AG04449 (cell line): ENCODE results near the gene IPO8.

Experiments
- CTCF ChIA-PET: fragments of 350-600 bp; formaldehyde crosslinking; extraction: SDS; loops from one replicate; lab custom pipeline; 2021; ENCODE audit warnings: antibody characterized with exemption; lab: Yijun Ruan, JAX
- POLR2A ChIA-PET: fragments of 400-600, 350-600 bp; formaldehyde crosslinking; extraction: SDS; loops from one replicate; lab custom pipeline; 2020; ENCODE audit warnings: antibody characterized with exemption, inconsistent platforms; lab: Yijun Ruan, JAX
- DNase-seq: peaks from one replicate; pipeline ENCODE4 v3.0.0-alpha.2; 2010; ENCODE audit warnings: low read depth, low spot score
- H3K4me3 ChIP-seq: 2 replicates; pipeline ENCODE4 v1.5.1; 2011; ENCODE audit warnings: low read depth, mild to moderate bottlenecking, control low read depth, low read length
- TF ChIP-seq, protein P1 (sequence below): IDR thresholded peaks from one replicate; pipeline ENCODE4 v1.5.1; 2011; ENCODE audit warnings: mild to moderate bottlenecking, moderate library complexity, low read length, control low read depth, inconsistent platforms; ENCODE audit not compliant: insufficient read depth; ENCODE audit errors: missing control alignments

IPO8 gene

DNA sequence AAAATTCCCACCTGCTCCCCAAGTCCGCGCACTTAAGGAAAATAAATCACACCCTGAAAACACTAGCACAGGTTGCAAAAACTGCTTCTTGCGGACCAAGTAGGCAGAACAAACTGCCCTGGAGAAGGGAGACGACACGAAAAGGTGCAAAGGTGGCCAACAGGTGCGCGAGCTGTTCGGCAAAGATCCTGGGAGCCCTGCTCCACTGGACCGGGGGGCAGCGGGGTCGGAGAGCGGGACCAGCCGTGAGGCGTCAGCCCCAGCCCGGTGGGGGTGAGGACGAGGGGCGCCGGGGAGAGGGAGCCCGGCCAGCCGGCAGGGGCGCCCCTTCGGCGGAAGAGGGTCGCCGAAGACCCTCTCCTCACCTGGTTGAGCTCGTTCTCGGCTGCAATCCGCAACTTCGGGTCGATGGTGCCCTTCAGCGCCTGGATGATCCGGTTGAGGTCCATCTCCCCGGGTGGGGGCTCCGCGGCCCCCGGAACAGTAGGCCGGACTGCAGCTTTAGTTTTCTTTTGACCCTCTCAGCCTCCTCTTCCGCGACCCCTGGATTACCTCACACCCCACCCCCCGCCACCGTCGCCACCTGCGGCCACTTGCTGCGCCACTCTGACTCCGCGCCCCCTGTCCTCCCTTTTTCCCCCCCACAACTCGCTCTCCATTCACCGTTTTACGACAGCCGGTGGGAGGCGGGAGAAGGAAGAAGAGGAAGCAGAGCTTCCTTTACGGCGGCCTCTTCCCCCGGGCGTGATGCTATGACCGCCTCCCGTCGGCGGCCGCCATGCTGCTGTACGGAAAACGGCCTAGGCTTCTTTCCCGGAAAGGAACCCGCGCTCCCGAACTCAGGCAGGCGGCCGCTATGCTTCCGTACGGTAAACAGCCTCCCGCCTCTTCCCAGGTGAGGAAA is at the start of gene IPO8:
IPO8 (minus strand) TSS at position 671 of the 904 bp plus-strand sequence; CDS start at position 449, 222 bp downstream.
- TF ChIP-seq, protein P1, sequence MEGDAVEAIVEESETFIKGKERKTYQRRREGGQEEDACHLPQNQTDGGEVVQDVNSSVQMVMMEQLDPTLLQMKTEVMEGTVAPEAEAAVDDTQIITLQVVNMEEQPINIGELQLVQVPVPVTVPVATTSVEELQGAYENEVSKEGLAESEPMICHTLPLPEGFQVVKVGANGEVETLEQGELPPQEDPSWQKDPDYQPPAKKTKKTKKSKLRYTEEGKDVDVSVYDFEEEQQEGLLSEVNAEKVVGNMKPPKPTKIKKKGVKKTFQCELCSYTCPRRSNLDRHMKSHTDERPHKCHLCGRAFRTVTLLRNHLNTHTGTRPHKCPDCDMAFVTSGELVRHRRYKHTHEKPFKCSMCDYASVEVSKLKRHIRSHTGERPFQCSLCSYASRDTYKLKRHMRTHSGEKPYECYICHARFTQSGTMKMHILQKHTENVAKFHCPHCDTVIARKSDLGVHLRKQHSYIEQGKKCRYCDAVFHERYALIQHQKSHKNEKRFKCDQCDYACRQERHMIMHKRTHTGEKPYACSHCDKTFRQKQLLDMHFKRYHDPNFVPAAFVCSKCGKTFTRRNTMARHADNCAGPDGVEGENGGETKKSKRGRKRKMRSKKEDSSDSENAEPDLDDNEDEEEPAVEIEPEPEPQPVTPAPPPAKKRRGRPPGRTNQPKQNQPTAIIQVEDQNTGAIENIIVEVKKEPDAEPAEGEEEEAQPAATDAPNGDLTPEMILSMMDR: peak; percentile 55
- H3K4me3 ChIP-seq: peak within 1 kb of the TSS; percentile 93
- ChIA-PET POLR2A (interaction anchor here (0.7 to 2.3 kb wide), 3 partner anchors 24 to 100 kb away, joined by 3 to 24 read pairs (median 3); no protein-coding TSS in a partner anchor), CTCF (interaction anchor here (0.7 to 2.6 kb wide), 11 partner anchors 10 to 112 kb away, joined by 3 to 13 read pairs (median 3); no protein-coding TSS in a partner anchor)
- no peak for DNase-seq

DNA sequence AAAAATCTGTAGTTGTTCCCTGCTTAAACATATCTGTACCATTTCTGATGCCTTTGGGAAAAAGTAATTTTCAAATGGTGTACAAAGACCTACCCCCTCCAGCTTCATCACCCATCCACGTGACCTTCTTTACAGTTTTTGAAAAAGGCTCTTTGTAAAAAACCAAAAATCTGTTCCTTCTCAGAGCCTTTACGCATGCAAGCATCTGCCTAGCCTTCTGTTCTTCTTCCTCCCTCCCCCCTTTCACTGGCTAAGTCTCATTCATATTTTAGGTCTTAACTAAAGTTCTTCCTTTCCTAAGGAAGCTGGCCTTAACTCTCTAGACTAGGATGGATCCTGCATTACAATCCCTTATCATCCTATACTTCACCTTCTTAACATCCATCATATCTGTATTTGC is 48.7 kb upstream of the IPO8 start:
- TF ChIP-seq, protein P1: no peak

DNA sequence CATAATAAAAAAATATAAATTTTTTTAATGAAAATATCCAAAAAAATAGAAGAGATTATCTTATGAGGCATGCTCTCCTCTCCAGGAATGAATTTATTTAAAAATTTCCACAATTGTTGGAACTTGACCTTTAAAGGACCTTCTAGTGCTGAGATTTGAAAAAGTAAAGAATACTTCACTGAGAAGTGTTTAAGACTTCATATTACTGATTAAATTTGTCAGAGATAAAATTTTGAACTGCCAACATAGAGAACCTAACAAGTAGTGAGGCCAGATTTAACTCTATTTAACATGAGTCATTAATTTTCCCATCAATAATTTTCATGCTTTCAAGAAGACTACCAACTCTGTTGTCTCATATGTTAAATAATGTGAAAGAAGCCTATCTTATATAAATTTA is 44.6 kb upstream of the IPO8 start:
- POLR2A ChIA-PET: no interaction called here
- DNase-seq: no peak
- TF ChIP-seq, protein P1: no peak
- H3K4me3 ChIP-seq: no peak overlapping the region
- CTCF ChIA-PET: no interaction called here

More for the DNA sequence above, 48.7 kb upstream of the IPO8 start:
- DNase-seq: no peak
- ChIA-PET CTCF (interaction anchor here (3.2 kb wide), 1 partner anchor 8 kb away, joined by 24 read pairs; no protein-coding TSS in a partner anchor), POLR2A (no interaction called here)
- no peak overlapping the region for H3K4me3 ChIP-seq

DNA sequence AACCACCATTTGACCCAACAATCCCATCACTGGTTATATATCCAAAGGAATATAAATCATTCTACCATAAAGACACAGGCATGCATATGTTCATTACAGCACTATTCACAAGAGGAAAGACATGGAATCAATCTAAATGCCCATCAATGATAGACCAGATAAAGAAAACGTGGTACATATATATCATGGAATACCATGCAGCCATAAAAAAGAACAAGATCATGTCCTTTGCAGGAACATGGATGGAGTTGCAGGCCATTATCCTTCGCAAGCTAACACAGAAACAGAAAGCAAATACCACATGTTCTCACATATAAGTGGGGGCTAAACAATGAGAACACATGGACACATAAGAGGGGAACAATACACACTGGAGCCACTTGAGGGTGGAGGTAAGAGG is 43.4 kb upstream of the IPO8 start:
- POLR2A ChIA-PET: no interaction called here
- H3K4me3 ChIP-seq: no peak overlapping the region
- CTCF ChIA-PET: interaction anchor here (1.0 kb wide), 1 partner anchor 14 kb away, joined by 3 read pairs; no protein-coding TSS in a partner anchor
- TF ChIP-seq, protein P1: no peak
- no peak for DNase-seq

DNA sequence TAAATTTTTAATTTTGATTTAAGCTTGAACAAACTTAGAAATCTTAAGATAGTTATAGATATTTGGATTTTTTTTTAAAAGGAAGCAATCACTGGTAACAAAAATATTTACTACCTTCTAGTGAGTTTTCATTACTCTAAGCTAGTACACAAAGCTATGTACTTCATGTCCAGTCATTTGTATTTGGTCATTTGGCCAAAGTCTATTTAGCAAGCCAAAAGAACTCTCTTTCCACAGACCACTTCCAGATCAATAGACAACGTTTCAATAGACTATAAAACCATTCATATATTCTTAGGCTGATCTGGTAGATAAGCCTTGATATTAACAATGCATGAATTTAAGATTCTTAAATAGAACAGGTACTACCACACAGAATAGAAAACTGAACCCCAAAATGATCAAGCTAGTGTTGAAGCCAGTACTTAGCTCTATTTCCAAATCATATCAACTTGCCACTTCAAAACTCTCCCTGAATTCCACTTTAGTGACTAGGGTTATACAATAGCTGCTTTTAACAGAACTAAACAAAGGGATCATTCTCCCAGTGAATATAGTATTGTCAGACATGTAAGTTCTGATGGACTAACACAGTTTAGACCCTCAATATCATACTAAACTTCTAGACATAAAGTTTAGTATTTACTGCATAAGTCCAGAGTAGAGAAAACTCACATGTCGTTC is 37.4 kb upstream of the IPO8 start:
- no peak overlapping the region for H3K4me3 ChIP-seq
- no peak for DNase-seq
- ChIA-PET CTCF (interaction anchor here (1.6 kb wide), 2 partner anchors 10 to 37 kb away, joined by 3 to 5 read pairs; partner anchors contain the start of gene IPO8), POLR2A (no interaction called here)
- TF ChIP-seq, protein P1: no peak
